H9 (cell line): ENCODE results near the gene DAB2IP. TPM values are rescaled to one million over a fixed set of nuclear protein-coding genes. Genes with fewer than 3 reads are reported as not detected.

Experiments used
- DNase-seq: peaks from one replicate; pipeline ENCODE4 v3.0.0-alpha.2; 2017
- H2AFZ ChIP-seq: one replicate; pipeline ENCODE4 v1.6.1; 2013; ENCODE audit warnings: mild to moderate bottlenecking, low read length, control low read depth, moderate library complexity
- H2AK5ac ChIP-seq: 2 replicates; pipeline ENCODE4 v1.6.1; 2013; ENCODE audit warnings: low read length, control low read depth, mixed read lengths; ENCODE audit not compliant: insufficient read length
- H2BK120ac ChIP-seq: one replicate; pipeline ENCODE4 v1.6.1; 2013; ENCODE audit warnings: low read depth, mild to moderate bottlenecking, low read length, control low read depth, inconsistent platforms; ENCODE audit not compliant: poor library complexity, severe bottlenecking
- H2BK12ac ChIP-seq: 2 replicates; pipeline ENCODE4 v1.6.1; 2013; ENCODE audit warnings: low read length, control low read depth, mixed read lengths, low read depth; ENCODE audit not compliant: insufficient read length
- H2BK15ac ChIP-seq: 2 replicates; pipeline ENCODE4 v1.6.1; 2013; ENCODE audit warnings: low read depth, low read length, control low read depth
- H2BK20ac ChIP-seq: one replicate; pipeline ENCODE4 v1.6.1; 2013; ENCODE audit warnings: low read depth, mild to moderate bottlenecking, low read length, control low read depth, inconsistent platforms; ENCODE audit not compliant: poor library complexity, severe bottlenecking
- H2BK5ac ChIP-seq: 2 replicates; pipeline ENCODE4 v1.6.1; 2013; ENCODE audit warnings: low read length, control low read depth, mixed read lengths; ENCODE audit not compliant: insufficient read length
- H3K14ac ChIP-seq: 2 replicates; pipeline ENCODE4 v1.6.1; 2013; ENCODE audit warnings: low read length, control low read depth; ENCODE audit not compliant: insufficient read depth
- H3K18ac ChIP-seq: 2 replicates; pipeline ENCODE4 v1.6.1; 2013; ENCODE audit warnings: low read depth, mild to moderate bottlenecking, mixed read lengths, low read length, control low read depth; ENCODE audit not compliant: insufficient read length
- H3K23ac ChIP-seq: 2 replicates; pipeline ENCODE4 v1.6.1; 2013; ENCODE audit warnings: low read length, control low read depth, mixed read lengths, low read depth; ENCODE audit not compliant: insufficient read length
- H3K23me2 ChIP-seq: 2 replicates; pipeline ENCODE4 v1.6.1; 2013; ENCODE audit warnings: low read depth, mild to moderate bottlenecking, mixed read lengths, low read length, control low read depth; ENCODE audit not compliant: insufficient read length, poor library complexity, severe bottlenecking
- H3K27ac ChIP-seq: 2 replicates; pipeline ENCODE4 v1.5.1; 2013; ENCODE audit warnings: low read length, control low read depth, mixed read lengths, low read depth; ENCODE audit not compliant: insufficient read length
- H3K27me3 ChIP-seq: 2 replicates; pipeline ENCODE4 v1.6.1; 2013; ENCODE audit warnings: low read length, control low read depth, inconsistent platforms; ENCODE audit not compliant: insufficient read depth
- H3K4ac ChIP-seq: 2 replicates; pipeline ENCODE4 v1.6.1; 2013; ENCODE audit warnings: low read depth, mild to moderate bottlenecking, control low read depth, inconsistent platforms, low read length, moderate library complexity
- H3K4me1 ChIP-seq: 2 replicates; pipeline ENCODE4 v1.6.1; 2013; ENCODE audit warnings: low read length, control low read depth, inconsistent platforms; ENCODE audit not compliant: insufficient read depth
- H3K4me2 ChIP-seq: 2 replicates; pipeline ENCODE4 v1.6.1; 2013; ENCODE audit warnings: low read length, control low read depth, mixed read lengths; ENCODE audit not compliant: insufficient read length, insufficient read depth
- H3K56ac ChIP-seq: 2 replicates; pipeline ENCODE4 v1.6.1; 2013; ENCODE audit warnings: low read depth, mild to moderate bottlenecking, mixed read lengths, low read length, control low read depth; ENCODE audit not compliant: insufficient read length
- H3K79me1 ChIP-seq: 2 replicates; pipeline ENCODE4 v1.6.1; 2013; ENCODE audit warnings: low read depth, mild to moderate bottlenecking, moderate library complexity, low read length, control low read depth, inconsistent platforms; ENCODE audit not compliant: insufficient read depth, poor library complexity, severe bottlenecking
- H3K79me2 ChIP-seq: 2 replicates; pipeline ENCODE4 v1.6.1; 2013; ENCODE audit warnings: low read length, control low read depth, inconsistent platforms; ENCODE audit not compliant: insufficient read depth
- H3K9ac ChIP-seq: 2 replicates; pipeline ENCODE4 v1.6.1; 2013; ENCODE audit warnings: low read length, control low read depth, mixed read lengths; ENCODE audit not compliant: insufficient read length; ENCODE audit errors: extremely low read depth
- H3K9me3 ChIP-seq: one replicate; pipeline ENCODE4 v1.6.1; 2013; ENCODE audit warnings: low read depth, low read length, inconsistent platforms; ENCODE audit not compliant: control insufficient read depth
- H3T11ph ChIP-seq: one replicate; pipeline ENCODE4 v1.6.1; 2013; ENCODE audit warnings: mild to moderate bottlenecking, low read length, control low read depth, inconsistent platforms
- H4K20me1 ChIP-seq: one replicate; pipeline ENCODE4 v1.6.1; 2013; ENCODE audit not compliant: control insufficient read depth, insufficient read length, insufficient read depth
- H4K5ac ChIP-seq: 2 replicates; pipeline ENCODE4 v1.6.1; 2013; ENCODE audit warnings: low read depth, mild to moderate bottlenecking, mixed read lengths, low read length, control low read depth; ENCODE audit not compliant: insufficient read length
- H4K8ac ChIP-seq: replicated peaks from 2 replicates; pipeline ENCODE4 v1.6.1; 2013; ENCODE audit warnings: low read length, control low read depth, mixed read lengths, low read depth; ENCODE audit not compliant: insufficient read length
- H4K91ac ChIP-seq: 2 replicates; pipeline ENCODE4 v1.6.1; 2013; ENCODE audit warnings: low read depth, mild to moderate bottlenecking, moderate library complexity, mixed read lengths, low read length, control low read depth; ENCODE audit not compliant: insufficient read length
- H3K27ac Mint-ChIP-seq, 3 experiments: 2 replicates in 2 of 3; 3 replicates in 1 of 3; pipeline ENCODE4 v1.8.0; 2020 to 2021; ENCODE audit warnings: mixed read lengths in 3 of 3, mild to moderate bottlenecking in 1 of 3, moderate library complexity in 1 of 3
- H3K27me3 Mint-ChIP-seq: 2 replicates; pipeline ENCODE4 v1.8.0; 2021; ENCODE audit warnings: low read depth, mild to moderate bottlenecking, moderate library complexity, mixed read lengths
- H3K36me3 Mint-ChIP-seq, 3 experiments: 2 replicates in 2 of 3; 3 replicates in 1 of 3; pipeline ENCODE4 v1.8.0; 2020 to 2021; ENCODE audit warnings: low read depth in 3 of 3, mixed read lengths in 3 of 3; ENCODE audit not compliant: insufficient read depth in 1 of 3
- H3K4me1 Mint-ChIP-seq, 2 experiments: 2 replicates each; pipeline ENCODE4 v1.8.0; 2020; ENCODE audit warnings: mixed read lengths in 2 of 2
- H3K4me3 Mint-ChIP-seq, 2 experiments: 2 replicates in 1 of 2; 3 replicates in 1 of 2; pipeline ENCODE4 v1.8.0; 2020 to 2021; ENCODE audit warnings: mild to moderate bottlenecking in 2 of 2, mixed read lengths in 2 of 2, moderate library complexity in 1 of 2
- H3K9me3 Mint-ChIP-seq, 2 experiments: 2 replicates in 1 of 2; 3 replicates in 1 of 2; pipeline ENCODE4 v1.8.0; 2020; ENCODE audit warnings: mild to moderate bottlenecking in 2 of 2, mixed read lengths in 2 of 2, moderate library complexity in 1 of 2
- WGBS: extraction: QIAGEN DNeasy Blood & Tissue Kit; methylation state at CpG from one replicate; pipeline ENCODE4 v1.1.7; 2013; ENCODE audit warnings: missing lambda C conversion rate, low lambda C conversion rate, mixed read lengths; ENCODE audit not compliant: insufficient read length; ENCODE audit errors: extremely low coverage; 5-methylcytosine and 5-hydroxymethylcytosine counted together
- total RNA-seq: library from RNA; stranded (reverse); gene quantifications from 2 replicates; pipeline ENCODE4 v1.2.1, GENCODE V29; 2021
- TF ChIP-seq, protein P1 (sequence below): fragments of 200-600 bp; sonication (generic); conservative IDR thresholded peaks from 3 replicates; pipeline ENCODE4 v1.8.0; 2021; ENCODE audit warnings: antibody characterized with exemption, mild to moderate bottlenecking

The DAB2IP gene
- total RNA-seq, 1 experiment from 2014 or later = 22.6 TPM

DNA sequence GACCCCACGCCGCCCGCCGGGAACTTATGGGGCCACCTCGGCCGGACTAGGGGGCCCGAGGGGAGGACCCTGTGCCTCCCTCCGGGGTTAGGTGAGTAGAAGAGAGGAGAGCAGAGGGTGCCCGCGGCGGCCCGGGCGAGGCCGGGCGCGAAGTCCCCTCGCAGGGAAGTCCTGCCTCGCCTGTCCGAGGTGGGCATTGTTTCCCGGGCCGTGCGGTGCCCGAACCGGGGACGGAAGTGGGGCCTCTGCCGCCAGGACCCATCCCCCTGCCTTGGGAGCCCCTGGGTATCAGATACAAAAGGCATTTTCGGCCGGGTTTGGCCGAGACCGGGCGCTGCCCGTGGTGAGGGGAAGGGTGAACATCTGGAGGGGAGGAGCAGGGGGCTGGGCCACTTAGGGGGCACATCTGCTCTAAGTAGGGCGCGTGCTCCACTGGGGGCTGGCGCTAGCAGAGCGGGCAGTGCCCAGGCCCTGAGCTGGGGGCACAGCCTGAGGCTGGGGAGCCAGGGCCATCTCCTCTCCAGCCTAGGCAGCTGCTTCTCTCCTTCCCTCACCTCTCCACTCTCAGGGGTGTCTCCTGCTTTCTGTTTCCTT, 48.2 kb downstream of the DAB2IP start:
- H4K8ac ChIP-seq = no peak overlapping the region
- no peaks in the 10 kb centered on the region for H3K79me1 ChIP-seq
- H4K91ac ChIP-seq = no peak overlapping the region
- no peak overlapping the region for H2BK120ac ChIP-seq
- Mint-ChIP-seq H3K4me1 (peaks cover 9 to 28% of the 10 kb centered on the region in 2 experiments), H3K4me3 (peak overlapping the region; percentile 67 to 83), H3K36me3 (no peaks in the 10 kb centered on the region), H3K27ac (no peak overlapping the region), H3K9me3 (no peaks in the 10 kb centered on the region), H3K27me3 (peaks cover 39% of the 10 kb centered on the region)
- H3K79me2 ChIP-seq = no peaks in the 10 kb centered on the region; the same call in 1 of the 2 replicates
- H3K56ac ChIP-seq = no peak overlapping the region
- H3K23me2 ChIP-seq = peaks cover 9% of the 10 kb centered on the region
- H4K20me1 ChIP-seq = no peaks in the 10 kb centered on the region
- no peak overlapping the region for H2BK5ac ChIP-seq
- H3K4me1 ChIP-seq = no peaks in the 10 kb centered on the region
- no peak overlapping the region for H3T11ph ChIP-seq
- H2BK15ac ChIP-seq = no peak overlapping the region
- no peak overlapping the region for H2AK5ac ChIP-seq
- no peaks in the 10 kb centered on the region for H3K9me3 ChIP-seq
- H3K9ac ChIP-seq = no peak overlapping the region
- DNase-seq = no peak
- H3K23ac ChIP-seq = no peak overlapping the region
- H2BK12ac ChIP-seq = no peak overlapping the region
- no CpG with 5 or more reads among the region's 36 CpGs for WGBS
- no peak overlapping the region for H3K4ac ChIP-seq
- no peak overlapping the region for H4K5ac ChIP-seq
- H2AFZ ChIP-seq = no peak overlapping the region
- no peak overlapping the region for H3K27ac ChIP-seq
- no peak overlapping the region for H2BK20ac ChIP-seq
- no peaks in the 10 kb centered on the region for H3K27me3 ChIP-seq
- peak overlapping the region; percentile 42 for H3K4me2 ChIP-seq
- H3K14ac ChIP-seq = no peak overlapping the region
- peak overlapping the region; percentile 7 for H3K18ac ChIP-seq
- TF ChIP-seq, protein P1, sequence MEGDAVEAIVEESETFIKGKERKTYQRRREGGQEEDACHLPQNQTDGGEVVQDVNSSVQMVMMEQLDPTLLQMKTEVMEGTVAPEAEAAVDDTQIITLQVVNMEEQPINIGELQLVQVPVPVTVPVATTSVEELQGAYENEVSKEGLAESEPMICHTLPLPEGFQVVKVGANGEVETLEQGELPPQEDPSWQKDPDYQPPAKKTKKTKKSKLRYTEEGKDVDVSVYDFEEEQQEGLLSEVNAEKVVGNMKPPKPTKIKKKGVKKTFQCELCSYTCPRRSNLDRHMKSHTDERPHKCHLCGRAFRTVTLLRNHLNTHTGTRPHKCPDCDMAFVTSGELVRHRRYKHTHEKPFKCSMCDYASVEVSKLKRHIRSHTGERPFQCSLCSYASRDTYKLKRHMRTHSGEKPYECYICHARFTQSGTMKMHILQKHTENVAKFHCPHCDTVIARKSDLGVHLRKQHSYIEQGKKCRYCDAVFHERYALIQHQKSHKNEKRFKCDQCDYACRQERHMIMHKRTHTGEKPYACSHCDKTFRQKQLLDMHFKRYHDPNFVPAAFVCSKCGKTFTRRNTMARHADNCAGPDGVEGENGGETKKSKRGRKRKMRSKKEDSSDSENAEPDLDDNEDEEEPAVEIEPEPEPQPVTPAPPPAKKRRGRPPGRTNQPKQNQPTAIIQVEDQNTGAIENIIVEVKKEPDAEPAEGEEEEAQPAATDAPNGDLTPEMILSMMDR = no peak
